Activated naive CD4-positive, alpha-beta T cell (primary cell): ENCODE measurements around the gene PDGFRA.

Source experiments
- DNase-seq, 4 experiments: peaks; one replicate each; lab custom pipeline; 2025; lab: John Stamatoyannopoulos, UW

The PDGFRA gene

DNA sequence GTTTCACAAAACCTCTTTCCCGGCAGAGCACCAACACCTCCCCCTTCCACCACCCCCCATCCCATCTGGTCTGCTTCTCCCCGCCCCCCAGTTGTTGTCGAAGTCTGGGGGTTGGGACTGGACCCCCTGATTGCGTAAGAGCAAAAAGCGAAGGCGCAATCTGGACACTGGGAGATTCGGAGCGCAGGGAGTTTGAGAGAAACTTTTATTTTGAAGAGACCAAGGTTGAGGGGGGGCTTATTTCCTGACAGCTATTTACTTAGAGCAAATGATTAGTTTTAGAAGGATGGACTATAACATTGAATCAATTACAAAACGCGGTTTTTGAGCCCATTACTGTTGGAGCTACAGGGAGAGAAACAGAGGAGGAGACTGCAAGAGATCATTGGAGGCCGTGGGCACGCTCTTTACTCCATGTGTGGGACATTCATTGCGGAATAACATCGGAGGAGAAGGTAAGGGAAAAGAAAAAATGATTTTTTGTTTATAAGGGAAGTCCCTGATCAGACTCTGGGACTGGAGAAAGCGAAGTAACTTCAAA is at the start of gene PDGFRA:
PDGFRA (plus strand) TSS at position 333 of the 541 bp plus-strand sequence. CDS start 29,476 bp downstream, outside the sequence.
- no peak for DNase-seq

- no peak for DNase-seq
Measured at GRCh38 chr4:54184581-54184980, 44.5 kb upstream of the PDGFRA start.

DNA sequence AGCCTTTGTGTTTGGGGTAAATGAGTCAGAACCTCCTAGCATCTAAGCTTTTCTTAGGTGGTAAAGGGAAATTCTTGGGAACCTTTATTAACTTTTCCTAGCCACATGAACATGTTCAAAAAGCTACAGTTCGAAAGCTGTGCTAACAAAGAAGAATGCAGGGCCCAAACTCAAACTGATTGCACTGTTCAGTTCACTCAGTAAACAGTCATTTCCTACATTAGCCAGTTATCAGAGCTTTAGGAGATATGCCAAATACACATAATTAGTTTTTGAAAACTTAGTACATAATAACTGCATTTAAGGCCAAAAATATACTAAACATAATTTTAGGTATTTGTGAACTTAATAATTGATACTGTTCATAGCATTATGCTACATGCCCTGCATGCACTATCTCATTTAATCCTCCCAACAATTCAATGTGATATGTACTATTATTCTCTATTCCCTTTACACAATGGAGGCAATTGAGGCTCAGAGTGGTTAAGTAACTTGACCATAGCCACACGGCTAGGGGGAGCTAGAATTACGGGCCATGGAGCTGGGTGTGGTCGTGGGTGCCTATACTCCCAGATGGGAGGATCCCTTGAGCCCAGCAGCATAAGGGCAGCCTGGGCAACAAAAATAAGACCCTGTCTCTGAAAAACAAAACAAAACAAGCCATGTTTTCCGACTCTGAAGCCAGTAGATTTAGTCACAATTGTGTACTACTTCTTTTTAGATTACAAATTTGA is 43.9 kb upstream of the PDGFRA start:
- no peak for DNase-seq

GRCh38 chr4:54185866-54186265 is 43.2 kb upstream of the PDGFRA start:
- no peak for DNase-seq

- no peak for DNase-seq
Measured at GRCh38 chr4:54186371-54186770, 42.7 kb upstream of the PDGFRA start.

- DNase-seq = no peak
Measured at GRCh38 chr4:54187148-54187547, 41.9 kb upstream of the PDGFRA start.

- no peak for DNase-seq
Measured at GRCh38 chr4:54189140-54189539, 40.0 kb upstream of the PDGFRA start.

DNA sequence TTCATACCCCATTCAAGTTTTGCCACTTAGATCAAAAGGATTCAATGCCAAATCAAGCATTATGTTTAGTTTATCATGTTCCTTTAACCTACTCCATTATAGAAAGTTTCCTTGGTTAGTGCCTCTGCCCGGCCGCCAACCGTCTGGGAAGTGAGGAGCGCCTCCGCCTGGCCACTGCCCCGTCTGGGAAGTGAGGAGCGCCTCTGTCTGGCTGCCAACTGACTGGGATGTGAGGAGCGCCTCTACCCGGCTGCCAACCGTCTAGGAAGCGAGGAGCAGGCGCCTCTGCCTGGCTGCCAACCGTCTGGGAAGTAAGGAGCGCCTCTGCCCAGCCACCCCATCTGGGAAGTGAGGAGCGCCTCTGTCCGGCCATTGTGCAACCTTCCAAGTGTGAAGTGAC is 36.3 kb upstream of the PDGFRA start:
- DNase-seq = no peak

DNA sequence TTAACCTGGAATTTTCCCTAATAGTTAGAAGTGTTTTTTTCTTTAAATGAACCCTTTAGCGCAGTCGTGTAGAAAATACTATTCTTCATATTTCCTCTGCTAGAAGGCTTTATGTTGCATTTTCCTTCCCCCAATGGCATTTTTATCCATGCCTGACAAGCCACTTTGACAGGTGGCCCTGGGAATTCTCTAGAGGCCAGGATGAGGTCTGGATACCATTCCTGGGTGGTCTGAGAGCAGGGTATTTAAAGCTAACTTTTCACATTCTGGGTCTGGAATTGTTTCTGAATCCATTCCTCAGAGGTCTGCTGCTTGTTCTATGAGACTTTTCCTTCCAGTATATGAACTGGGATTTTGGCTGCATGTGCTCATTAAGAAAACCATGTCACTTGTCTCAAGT is 31.2 kb upstream of the PDGFRA start:
- no peak for DNase-seq

DNA sequence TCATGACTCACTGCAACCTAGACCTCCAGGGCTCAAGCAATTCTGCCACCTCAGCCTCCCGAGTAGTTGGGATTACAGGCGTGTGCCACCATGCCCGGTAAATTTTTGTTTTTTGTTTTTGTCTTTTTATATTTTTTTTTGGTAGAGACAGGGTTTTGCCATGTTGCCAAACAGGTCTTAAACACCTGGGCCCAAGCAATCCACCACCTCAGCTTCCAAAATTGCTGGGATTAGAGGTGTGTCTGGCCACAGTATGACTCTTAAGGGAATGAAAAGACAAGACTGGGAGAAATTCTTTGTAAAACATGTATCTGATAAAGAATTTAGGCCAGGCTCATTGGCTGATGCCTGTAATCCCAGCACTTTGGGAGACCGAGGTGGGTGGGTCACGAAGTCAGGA is 29.2 kb upstream of the PDGFRA start:
- DNase-seq = no peak

GRCh38 chr4:54209617-54210016 is 19.5 kb upstream of the PDGFRA start:
- DNase-seq = no peak

DNA sequence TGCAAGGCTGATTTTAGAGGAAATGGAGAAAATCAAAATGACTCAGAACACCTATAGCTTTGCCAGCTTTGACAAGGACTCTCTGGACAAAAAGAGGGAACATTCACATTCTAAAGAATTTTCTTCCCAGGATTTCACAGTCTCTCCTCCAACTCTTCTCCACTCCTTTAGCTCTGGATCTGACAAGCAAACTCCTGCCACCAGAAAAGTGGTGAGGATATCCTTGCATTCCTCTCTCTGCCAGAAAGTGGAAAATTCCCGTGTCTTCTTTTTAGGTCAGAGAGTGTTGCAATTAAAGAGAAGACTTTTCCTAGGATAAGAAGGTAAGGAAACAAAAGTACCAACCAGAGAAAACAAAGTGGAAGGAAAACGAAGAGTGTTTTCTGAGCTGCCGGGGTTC is 16.1 kb upstream of the PDGFRA start:
- no peak for DNase-seq

DNA sequence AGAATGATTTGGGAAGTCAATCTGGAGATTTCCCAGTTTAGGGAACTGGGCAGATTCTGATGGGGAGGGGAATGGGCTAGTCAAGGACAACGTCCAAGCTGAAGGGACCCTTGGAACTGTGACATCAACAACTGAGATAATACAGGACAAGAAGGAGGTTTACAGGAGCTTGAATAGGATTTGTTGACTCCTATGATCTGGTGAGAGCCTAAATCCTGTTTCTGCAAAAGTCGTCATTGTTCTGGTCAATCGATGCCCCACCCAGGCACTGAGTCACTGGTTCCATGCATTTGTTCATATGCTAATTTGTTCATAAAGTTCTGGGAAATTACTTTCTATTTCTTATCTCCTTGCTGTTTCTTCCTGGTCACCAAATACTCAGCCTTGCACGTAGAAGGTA is 15.3 kb upstream of the PDGFRA start:
- DNase-seq = no peak

DNA sequence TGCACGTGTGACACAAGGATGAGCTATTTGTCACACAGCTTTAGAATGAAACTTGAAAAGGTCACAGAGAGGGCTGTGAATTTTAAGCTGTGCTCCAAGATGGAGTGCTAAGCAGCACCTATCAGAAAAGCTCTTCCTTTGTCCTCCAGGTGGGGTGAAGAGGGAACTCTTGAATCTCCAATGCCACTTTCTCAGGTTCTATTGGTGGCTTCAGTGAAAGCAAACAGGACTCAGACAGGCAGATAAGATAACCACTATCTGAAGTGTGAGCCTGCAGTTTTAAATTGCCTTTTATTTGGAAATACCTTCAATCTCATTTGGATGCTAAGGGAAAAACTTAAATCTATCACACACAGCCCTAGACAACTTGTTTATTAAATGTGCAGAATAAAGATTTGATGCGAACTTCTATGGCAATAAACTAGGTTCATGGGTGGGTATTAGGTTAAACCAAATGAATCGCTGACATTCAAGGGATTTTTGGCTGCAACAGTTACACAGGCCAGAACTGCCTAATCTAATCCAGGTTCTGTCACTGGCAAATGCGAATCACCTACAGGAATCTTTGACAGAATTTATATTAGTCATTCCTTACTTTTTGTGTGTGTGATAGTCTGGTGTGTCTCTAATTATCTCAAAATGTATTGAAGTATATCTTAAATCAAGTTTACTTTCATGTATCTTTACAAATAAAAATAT is 13.6 kb upstream of the PDGFRA start:
- DNase-seq = no peak

DNA sequence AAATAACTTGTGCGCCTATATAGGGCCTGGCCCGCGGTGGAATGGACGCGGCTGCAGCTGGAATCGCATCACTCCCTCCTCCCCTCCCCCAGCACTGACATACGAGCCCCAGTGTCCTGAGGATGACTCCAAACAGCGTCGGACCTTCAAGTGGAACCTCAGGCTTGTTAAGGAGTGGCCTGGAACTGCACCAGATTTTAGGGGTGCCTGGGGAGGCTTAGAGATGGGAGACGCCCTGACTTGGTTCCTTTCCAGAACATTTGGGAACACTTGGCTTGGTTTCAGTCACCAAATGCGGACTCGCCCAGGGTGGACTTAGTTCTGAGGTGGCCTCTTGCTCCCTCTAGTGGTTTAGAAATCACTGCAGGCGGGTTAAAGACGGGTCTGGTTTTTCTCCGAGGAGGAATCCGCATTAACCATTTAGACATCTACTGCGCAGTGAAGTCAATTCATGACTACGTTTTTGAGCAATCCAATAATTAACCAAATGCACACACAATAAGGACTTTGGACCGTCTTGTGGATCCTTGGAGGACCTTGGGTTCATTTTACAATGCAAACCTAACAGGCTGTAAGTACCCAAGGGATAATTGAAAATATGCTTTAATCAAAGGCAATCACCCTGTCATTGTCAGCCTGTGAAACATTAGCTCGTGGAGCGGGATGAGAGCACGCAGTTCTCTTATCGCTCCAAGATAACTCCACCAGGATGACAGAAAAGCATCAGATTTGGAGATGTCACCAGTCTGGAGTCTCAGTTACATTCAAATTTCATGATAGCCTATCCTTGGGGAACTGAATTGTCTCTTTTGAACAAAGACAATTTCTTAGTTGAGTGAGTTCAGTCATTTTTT is 11.2 kb upstream of the PDGFRA start:
- peak in 3 of 4 experiments; percentile 0 to 19 (median 3) for DNase-seq

DNA sequence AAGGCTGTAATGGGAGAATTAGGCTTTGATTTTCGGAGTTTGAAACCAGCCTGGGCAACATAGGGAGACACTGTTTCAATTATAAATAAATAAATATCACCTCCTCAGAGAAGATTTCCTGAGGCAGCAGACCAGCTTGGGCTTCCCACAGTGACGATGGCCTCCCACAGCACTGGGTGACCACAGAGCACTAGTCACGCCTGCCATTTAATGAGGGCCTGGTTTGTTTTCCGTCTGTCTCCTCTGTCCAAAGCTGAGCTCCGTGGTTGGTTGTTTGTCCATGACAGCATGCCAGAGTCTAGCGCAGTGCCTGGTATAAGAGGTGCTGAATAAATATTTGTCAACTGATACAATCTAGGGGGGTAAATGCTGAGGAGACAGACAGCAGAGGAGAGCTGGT is 10.4 kb upstream of the PDGFRA start:
- DNase-seq = no peak

DNA sequence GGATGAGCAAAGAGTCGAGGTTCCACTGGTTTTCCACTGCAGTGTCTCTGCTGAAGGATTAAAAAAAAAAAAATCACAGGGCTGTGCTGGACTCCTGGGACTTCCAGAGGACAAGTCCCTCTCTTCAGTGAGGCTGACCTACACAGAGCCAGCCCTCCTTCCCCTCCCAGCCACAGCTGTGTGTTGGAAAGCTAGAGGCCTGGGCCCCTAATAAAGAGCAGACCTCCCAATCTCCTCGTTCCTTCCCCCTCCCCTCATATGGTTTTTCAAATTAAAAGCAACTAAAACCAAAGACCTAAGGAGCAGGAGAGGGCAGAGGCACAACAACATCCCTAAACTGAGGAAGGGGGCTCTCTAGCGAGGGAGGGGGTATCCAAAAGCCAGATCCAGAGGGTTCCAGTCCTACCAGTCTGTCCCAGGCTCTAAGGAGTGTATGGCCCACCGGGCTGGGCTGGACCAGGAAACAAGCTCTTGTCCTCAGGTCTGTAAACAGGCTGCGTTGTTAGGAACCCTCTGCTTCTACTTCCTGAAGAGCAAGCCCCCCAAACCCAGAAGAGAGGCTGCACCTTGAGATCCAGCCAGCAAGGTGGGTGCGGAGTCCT is 4.0 kb upstream of the PDGFRA start:
- DNase-seq = no peak

DNA sequence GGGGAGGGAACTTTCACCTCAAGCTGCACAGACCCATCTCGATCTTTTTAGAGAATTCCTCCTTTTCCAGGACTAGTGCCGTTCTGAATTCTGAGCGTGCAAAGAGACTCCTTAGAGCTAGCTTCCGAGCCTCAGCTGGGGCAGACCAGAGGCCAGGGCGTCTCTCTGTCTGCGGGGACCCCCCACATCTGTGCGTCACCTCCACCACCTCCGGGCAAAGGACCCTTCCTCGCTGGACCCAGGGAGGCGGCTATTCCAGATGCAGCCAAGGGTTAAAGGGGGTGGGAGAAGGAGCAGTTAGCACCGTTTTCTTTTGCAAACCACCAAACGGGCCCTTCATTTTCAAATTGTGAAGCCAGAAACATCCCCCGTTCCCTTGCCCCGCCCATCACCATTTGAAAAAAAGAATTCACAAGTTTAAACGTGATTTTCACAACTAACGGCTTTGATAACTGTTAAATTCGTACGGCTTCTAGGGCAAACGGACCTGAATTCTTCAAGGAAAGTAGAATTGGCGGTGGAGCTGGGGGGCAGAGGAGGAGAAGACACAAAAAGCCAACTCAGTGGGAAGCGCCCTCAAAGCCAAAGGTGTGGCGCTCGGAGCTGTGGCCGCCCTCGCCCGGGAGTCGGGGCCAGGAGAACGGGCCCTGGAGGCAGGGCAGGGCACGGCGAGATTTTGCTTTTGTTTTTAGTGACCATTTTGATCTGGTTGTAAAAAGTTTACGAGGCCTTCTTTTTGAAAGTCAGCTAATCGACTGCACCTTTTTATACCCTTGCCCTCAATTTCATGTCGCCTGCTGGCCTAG is 3.3 kb upstream of the PDGFRA start:
- no peak for DNase-seq

GRCh38 chr4:54226404-54227255 is 2.5 kb upstream of the PDGFRA start:
- no peak for DNase-seq
